ENCODE measurements around the gene ZC3HAV1. TPM values are rescaled to one million over a fixed set of nuclear protein-coding genes. Genes with fewer than 3 reads are reported as not detected.

Gene ZC3HAV1
- total RNA-seq, 1 donor from 2014 or later, result 13.5 TPM

DNA sequence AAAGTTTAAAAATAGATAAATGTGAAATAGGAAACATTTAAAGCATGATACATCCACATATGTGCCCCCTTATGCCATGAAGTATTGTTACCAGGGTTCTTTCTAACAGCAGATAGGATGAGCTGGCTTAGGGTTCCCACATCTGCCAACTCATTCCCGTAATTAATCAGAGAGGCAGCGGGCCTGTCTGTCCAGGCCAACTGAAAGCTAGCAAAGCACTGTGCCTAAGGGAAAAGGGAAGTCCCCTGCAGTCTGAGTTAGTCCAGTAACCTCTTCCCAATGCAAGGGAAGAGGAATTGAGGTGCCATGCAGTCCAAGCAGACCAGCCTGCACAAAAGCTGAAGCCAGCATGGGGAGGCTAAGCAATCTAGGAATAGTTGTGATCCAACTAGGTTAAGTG, 55.4 kb downstream of the ZC3HAV1 start:
- no peak overlapping the region for H3K4me3 Mint-ChIP-seq (ENCODE audit: unreplicated experiment)
- H3K27me3 Mint-ChIP-seq (ENCODE audit: unreplicated experiment), result no peaks in the 10 kb centered on the region
- H3K9me3 Mint-ChIP-seq (ENCODE audit: unreplicated experiment), result no peaks in the 10 kb centered on the region
- H3K4me1 Mint-ChIP-seq (ENCODE audit: low read depth, unreplicated experiment), result peaks cover 4% of the 10 kb centered on the region
- H3K27ac Mint-ChIP-seq (ENCODE audit: unreplicated experiment), result no peak overlapping the region
- DNase-seq, result no peak
- TF ChIP-seq CTCF (IDR thresholded peaks at IDR 0.05; ENCODE audit: partially characterized antibody, unreplicated experiment), result no peak
- H3K36me3 Mint-ChIP-seq (ENCODE audit: unreplicated experiment), result no peaks in the 10 kb centered on the region

DNA sequence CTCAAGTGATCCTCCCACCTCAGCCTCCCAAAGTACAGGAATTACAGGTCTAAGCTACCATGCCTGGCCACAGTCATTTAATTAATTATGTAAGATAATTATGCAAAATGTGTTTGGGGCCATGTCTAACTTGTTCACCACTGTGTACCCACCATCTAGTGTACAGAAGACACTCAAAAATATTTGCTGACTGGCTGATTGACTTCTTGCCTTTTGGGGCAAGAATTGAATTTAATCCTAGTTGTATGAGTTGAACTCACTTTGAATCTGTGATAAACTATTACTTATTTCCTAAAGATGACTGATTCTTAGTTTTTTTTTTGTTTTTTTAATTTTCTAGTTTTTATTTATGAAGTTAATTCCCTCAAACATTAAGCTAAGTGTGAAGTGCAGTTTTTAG, 57.9 kb downstream of the ZC3HAV1 start:
- no peaks in the 10 kb centered on the region for H3K36me3 Mint-ChIP-seq (ENCODE audit: unreplicated experiment)
- H3K4me1 Mint-ChIP-seq (ENCODE audit: low read depth, unreplicated experiment), result peaks cover 4% of the 10 kb centered on the region
- no peak overlapping the region for H3K27ac Mint-ChIP-seq (ENCODE audit: unreplicated experiment)

DNA sequence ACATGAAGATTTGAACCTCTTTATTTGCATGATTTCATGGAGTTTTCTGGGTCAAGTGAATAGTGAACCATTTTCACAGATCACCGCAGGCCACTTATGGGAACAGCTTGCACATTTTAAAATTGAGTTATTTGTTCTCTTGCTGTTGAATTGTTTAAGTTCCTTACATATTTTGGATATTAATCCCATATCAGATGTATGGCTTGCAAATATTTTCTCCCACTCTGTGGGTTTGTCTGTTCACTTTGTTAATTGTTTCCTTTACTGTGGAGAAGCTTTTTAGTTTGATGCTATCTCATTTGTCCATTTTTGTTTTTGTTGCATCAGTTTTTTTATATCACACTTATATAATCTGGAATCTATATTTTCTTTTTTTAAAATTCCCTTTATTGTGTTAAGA, 59.6 kb downstream of the ZC3HAV1 start:
- peaks cover 4% of the 10 kb centered on the region for H3K4me1 Mint-ChIP-seq (ENCODE audit: low read depth, unreplicated experiment)
- no peaks in the 10 kb centered on the region for H3K27me3 Mint-ChIP-seq (ENCODE audit: unreplicated experiment)
- no peaks in the 10 kb centered on the region for H3K36me3 Mint-ChIP-seq (ENCODE audit: unreplicated experiment)
- H3K9me3 Mint-ChIP-seq (ENCODE audit: unreplicated experiment), result no peaks in the 10 kb centered on the region
- no peak overlapping the region for H3K27ac Mint-ChIP-seq (ENCODE audit: unreplicated experiment)
- DNase-seq, result no peak
- no peak overlapping the region for H3K4me3 Mint-ChIP-seq (ENCODE audit: unreplicated experiment)
- TF ChIP-seq CTCF (IDR thresholded peaks at IDR 0.05; ENCODE audit: partially characterized antibody, unreplicated experiment), result no peak

More for the DNA sequence above, 57.9 kb downstream of the ZC3HAV1 start:
- Mint-ChIP-seq H3K27me3 (ENCODE audit: unreplicated experiment) (no peaks in the 10 kb centered on the region), H3K9me3 (ENCODE audit: unreplicated experiment) (no peaks in the 10 kb centered on the region), H3K4me3 (ENCODE audit: unreplicated experiment) (no peak overlapping the region)
- no peak for TF ChIP-seq CTCF (IDR thresholded peaks at IDR 0.05; ENCODE audit: partially characterized antibody, unreplicated experiment)
- DNase-seq, result no peak

DNA sequence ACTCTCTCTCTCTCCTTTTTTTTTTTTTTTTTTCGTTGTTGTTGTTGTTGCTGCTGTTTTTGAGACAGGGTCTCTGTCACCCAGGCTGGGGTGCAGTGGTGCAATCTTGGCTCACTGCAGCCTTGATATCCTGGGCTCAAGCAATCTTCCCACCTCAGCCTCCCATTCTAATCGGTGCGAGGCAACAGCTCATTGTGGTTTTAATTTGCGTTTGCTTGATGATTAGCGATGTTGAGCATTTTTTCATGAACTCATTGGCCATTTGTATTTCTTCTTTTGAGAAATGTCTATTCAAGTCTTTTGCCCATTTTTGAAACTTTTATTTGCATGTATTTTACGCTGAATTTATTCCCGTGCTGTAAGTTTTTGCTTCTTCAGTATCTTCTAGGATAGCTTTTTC, 60.4 kb downstream of the ZC3HAV1 start:
- TF ChIP-seq CTCF (IDR thresholded peaks at IDR 0.05; ENCODE audit: partially characterized antibody, unreplicated experiment), result no peak
- Mint-ChIP-seq H3K36me3 (ENCODE audit: unreplicated experiment) (no peaks in the 10 kb centered on the region), H3K9me3 (ENCODE audit: unreplicated experiment) (no peaks in the 10 kb centered on the region), H3K4me3 (ENCODE audit: unreplicated experiment) (no peak overlapping the region), H3K27me3 (ENCODE audit: unreplicated experiment) (no peaks in the 10 kb centered on the region), H3K4me1 (ENCODE audit: low read depth, unreplicated experiment) (peaks cover 4% of the 10 kb centered on the region), H3K27ac (ENCODE audit: unreplicated experiment) (no peak overlapping the region)
- DNase-seq, result no peak

DNA sequence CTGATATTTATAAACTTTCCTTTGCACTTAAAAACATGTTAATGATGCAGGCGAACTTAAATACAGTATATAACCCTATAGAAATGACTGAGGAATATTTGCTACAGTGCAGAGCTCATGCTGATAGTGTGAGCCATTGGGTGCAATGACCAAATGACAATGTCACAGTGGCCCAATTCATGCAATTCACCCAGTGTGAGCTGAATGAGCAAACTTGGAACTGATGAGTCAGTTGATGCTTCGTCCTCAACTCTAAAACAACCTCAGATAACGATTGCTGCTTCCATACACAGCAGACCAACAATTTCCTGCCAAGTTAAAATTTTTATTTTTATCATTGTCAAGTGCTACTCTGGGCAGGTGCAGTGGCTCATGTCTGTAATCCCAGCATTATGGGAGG, 61.5 kb downstream of the ZC3HAV1 start:
- H3K4me3 Mint-ChIP-seq (ENCODE audit: unreplicated experiment), result no peak overlapping the region
- DNase-seq, result no peak
- no peak overlapping the region for H3K27ac Mint-ChIP-seq (ENCODE audit: unreplicated experiment)
- H3K4me1 Mint-ChIP-seq (ENCODE audit: low read depth, unreplicated experiment), result no peaks in the 10 kb centered on the region
- no peaks in the 10 kb centered on the region for H3K9me3 Mint-ChIP-seq (ENCODE audit: unreplicated experiment)
- no peaks in the 10 kb centered on the region for H3K36me3 Mint-ChIP-seq (ENCODE audit: unreplicated experiment)
- no peak for TF ChIP-seq CTCF (IDR thresholded peaks at IDR 0.05; ENCODE audit: partially characterized antibody, unreplicated experiment)
- H3K27me3 Mint-ChIP-seq (ENCODE audit: unreplicated experiment), result no peaks in the 10 kb centered on the region
